NCI-H1436 treated with DMSO at 0.1 percent for 48 hours (cell line): ENCODE data around the gene DDX10.
A peak's percentile ranks its signal among the peaks of the same experiment; 100 is the strongest.
"Not testable (repeated sequence)": the region's sequence is repeated elsewhere in the genome, so short reads cannot be mapped to it uniquely, and the experiment has no call there.

Experiments used
- DNase-seq: peaks from one replicate; lab custom pipeline; 2025; lab: John Stamatoyannopoulos, UW

DDX10 gene

DNA sequence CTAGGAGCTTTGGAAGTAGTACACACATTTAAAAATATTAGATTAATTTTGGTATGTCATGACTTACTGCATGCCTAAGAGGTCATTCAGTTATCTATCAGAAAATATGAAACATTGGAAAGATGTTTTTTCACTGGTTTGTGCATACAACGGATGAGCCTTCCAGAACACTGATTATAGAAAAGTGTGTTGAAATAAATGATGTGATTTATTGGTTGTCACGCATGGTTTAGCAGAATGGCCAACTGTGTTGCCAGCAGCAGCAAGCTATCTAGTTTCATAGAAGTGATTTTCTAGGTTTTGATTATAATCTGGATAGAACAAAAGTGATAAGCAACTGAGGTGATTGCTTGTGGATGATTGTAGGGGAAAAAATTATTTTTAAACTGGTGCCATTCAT is 53.6 kb downstream of the DDX10 start:
- no peak for DNase-seq

DNA sequence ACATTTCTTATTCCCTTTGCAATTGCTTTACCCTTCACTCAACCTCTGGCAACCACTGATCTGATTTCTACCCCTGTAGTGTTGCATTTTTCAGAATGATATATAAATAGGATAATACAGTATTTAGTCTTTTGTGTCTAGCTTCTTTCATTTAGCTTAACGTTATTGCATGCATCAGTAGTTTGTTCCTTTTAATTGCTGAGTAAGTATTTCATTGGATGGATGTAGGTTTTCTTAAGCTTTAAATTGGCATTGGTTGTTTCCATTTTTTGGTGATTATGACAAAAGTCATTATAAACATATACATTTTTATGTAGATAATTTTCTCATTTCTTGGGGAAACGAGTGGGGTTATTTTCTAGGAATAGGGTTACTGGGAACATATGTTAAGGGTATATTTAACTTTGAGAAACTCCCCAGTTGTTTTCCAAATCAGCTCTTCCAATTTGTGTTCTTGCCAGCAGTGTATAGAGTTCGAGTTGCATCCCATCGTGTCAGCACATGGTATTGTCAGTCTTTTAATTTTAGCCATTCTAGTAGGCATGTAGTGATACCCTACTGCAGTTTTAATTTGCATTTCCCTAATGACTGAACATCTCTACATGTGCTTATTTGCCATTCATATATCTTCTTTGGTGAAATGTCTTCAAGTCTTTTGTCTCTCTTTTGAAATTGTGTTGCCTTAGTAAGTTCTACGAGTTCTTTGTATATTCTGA is 60.3 kb downstream of the DDX10 start:
- no peak for DNase-seq

DNA sequence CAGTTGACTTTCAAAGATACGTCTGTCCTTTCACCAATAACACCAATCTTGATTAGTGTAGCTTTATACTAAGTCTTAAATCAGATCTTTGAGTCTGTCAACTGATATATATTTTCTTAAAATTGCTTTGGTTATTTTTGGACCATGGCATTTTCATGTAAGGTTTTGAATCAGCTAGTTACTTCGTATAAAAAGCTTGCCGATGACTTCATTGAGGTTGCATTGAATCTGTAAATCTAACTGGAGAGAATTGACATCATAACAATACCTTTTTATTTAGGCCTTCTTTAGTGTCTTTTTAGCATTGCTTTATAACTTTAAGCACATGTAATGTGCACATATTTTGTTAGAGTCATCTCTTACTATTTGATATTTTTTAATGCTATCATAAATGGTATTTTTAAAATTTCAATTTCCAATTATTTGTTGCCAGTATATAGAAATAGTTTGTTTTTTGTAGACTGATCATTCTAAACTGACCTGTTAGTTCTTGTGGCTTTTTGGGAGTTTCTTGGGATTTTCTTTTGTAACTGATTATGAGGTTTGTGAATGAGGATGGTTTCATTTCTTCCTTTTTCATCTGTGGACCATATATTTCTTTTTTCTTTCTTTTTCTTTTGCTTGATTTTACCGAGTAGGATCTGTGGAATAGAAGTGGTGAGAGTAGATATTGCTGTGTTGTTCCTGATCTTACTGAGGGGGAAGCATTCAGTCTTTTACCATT is 61.4 kb downstream of the DDX10 start:
- no peak for DNase-seq

DNA sequence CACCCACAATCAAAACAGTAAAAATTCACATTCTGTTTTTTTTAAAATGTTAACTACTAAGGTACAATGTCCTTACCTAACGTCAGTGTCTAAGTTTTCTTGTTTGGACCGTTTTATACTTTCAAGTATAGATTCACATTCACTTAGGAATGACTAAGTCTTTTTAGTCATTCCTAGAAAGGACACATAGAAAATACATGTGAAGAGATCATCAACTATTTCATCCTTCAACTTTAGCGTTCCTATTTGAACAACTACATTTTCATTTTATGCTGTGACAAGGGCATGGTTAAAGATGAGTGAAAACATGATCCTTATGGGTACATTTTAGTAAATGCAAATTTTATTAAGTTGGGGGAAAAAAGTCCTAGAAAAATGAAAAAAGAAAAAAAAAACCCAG is 62.8 kb downstream of the DDX10 start:
- no peak for DNase-seq

DNA sequence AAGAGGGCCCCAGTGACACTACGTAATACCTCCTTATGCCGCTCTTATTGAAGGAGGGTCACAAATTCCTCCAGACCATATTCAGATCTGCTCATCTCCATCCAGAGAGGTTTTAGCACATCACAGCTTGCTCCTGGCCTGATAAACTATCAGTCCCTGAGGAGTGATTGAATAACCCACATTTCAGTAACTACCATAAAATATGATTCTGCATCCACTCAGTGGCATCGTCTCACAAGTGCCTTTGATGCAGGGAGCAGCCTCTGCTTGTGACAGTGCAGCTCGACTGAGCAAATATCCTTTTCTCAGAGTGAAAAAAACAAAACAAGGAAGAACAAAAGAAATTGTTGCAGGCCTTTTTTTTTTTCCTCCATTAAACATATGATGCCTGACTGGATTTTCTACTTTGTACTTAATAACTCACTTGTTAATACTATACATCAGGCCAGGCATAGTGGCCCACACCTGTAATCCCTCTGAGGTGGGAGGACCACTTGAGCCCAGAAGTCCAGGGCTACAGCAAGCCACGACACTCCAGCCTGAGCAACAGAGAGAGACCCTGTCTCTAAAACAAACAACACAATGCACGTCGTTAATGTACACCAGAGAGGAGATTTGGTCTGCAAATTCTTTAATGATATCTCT is 64.5 kb downstream of the DDX10 start:
- no peak for DNase-seq

DNA sequence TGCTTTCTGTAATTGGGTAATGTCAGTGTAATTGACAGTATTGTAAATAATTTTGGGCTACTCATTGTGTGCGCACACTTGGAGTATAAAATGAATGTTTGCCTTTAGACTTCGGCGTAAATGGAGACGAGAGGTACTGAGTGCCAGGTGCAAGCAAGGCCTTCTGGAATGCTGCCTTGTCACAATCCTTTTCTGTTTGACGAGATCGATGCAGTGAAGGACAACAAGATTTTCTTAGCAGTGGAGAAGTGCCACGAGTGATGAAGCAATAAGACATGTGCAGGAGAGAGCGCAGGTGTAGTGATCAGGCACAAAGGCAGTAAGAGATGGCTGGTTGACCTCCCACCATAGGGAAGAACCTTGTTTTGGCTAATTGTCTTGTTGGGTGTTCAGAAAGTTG is 67.5 kb downstream of the DDX10 start:
- peak; percentile 88 for DNase-seq

DNA sequence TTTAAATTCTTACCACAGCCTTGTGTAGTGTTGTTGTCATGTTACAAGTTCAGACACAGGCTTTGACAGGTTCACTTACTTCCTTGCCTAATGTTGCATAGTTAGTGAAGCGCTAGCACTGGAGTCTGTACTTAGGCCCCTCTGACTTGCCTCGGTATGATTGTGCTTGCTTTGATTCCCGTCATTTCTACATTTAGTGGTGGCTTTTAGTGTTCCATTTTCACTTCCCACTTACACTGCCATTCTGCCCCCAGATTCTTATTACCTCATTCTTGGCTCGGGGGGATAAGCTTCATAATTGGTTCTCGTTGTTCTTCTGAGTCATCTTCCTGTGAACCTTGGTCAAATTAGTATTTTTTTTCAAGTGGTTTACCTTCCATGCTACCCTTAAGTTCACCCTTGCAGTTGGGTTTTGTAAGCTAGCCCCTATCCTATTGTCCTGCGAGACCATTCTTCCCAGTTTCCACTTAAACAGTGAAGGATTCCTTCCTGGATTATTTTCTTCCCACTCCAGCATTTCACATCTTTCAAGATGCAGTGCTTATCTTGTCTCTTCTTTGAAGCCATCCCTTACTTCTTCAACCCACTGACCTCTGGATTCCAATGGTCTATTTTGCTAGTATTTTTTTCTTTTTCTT is 68.7 kb downstream of the DDX10 start:
- peak; percentile 40 for DNase-seq

DNA sequence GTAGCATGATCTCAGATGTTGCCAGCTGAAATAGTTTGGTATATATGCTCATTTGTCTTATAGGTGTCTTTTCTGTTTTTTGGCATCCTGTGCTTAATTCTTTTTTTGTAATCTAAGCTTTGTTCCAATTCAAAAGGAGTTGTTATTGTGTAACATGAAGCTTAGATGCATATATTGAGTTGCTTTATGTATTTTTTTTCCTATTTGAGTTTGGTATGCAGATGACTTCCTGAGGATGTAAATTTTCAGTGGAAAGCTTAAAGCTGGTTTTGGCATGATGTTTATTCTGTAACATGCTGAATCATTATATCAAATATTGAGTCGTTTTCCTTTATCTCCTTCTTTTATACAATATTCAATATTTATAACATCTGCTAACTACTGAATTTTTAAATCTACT is 69.4 kb downstream of the DDX10 start:
- DNase-seq, result no peak

DNA sequence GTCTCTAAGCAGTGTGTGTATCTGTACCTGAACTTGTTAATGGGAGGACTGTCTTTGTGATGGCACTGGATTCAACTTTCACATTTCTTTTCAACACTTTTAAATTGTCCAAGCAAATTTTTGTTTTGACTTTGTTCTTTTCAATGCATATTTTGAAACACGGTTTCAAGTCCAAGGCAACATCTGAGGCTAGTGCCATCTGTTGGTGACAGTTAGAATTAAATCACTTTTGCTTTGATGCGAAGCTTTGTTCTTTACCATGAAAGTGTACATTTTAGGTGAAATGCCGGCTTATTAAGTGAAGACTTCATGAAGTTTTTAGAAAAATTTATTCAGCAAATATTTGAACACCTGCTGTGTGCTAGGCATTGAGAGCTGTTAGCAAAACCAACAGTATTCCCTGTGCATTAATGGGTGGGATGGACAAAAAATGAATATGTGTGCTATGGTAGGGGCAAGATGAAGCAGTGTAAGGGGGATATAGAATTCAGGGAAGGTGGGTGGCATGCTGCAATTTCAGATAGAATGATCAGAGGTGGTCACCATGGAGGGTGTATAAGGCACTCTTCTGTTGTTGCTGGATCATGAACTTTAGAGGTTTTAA is 70.2 kb downstream of the DDX10 start:
- DNase-seq, result no peak

DNA sequence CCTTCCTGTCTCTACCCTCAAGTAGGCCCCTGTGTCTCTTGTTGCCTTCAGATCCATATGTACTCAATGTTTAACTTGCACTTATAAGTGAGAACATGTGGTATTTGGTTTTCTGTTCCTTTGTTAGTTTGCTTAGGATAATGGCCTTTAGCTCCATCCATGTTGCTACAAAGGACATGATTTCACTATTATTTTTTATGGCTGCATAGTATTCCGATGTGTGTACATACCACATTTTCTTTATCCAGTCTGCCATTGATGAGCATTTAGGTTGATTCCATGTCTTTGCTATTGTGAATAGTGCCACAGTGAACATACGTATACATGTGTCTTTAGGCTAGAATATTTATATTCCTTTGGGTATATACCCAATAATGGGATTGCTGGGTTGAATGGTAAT is 75.3 kb downstream of the DDX10 start:
- DNase-seq, result not testable (repeated sequence)

DNA sequence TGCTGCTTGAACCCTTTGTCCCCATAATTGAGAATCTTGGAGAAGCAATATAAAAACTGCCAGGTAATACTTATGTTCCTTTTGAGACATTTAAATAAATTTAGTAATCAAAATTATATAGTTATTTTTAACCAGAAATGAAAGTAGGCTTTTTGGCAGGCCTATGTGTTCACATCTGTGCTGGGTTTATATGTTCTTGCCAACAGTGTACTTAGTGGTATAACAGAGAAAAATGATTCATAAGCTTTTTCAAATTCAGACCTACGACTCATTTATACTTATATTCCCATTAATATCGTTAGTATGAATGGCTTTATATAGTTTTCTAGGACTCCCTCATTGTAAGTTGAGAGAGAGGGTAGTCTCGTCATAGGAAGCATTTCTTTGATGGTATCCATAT is 79.0 kb downstream of the DDX10 start:
- no peak for DNase-seq

DNA sequence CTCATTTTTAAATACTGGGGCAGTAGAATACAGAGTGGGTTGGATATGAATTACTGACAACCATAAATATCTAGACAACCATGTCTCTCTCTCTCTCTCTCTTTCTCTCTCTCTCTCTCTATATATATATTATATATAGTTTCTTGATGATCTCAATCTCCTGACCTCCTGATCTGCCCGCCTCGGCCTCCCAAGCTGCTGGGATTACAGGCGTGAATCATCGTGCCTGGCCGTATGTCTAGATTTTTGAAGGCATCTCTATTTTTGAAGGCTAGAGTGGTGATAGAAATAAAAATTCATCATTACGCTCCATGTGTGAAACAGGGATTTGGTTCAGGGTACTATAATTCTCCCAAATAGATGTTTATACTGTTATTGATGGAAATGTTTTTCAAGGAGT is 84.1 kb downstream of the DDX10 start:
- DNase-seq, result no peak

DNA sequence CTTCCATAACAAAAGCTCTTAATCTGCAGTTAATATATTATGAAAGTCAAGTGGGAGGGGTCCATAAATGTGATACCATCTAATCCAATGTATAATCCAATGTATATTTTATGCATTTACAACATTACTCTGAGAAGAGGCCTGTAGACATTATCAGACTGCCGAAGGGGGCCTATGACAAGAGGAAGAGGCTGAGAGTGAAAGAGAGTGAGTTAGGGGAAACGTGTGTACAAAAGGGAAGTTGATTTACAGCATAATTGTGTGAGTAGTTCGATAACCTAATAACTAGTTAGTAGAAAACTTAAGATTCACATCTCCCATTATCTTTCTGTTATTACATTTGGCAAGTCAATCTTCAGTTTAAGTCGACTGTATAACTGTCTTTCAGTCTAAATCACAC is 86.6 kb downstream of the DDX10 start:
- DNase-seq, result no peak

DNA sequence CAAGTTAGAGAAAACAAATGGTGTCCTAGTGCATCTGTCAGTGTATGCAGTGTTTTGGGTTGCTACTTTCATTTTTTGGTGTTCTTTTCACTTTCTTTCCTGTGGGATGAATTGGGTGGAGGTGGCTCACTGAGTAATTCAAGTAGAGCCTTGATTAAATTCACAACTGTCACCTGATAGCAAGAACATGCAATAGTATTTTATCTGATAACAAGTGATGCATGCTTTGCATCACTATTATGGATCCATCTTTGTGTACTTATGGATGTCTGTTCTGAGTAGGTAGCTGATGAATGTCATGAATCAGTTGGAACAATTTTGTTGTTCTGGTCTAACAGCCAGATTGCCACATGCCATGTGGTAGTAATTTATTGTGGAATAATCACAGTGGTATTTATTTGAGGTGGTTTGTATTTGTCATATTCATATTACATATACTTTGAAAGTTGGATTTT is 87.5 kb downstream of the DDX10 start:
- no peak for DNase-seq

DNA sequence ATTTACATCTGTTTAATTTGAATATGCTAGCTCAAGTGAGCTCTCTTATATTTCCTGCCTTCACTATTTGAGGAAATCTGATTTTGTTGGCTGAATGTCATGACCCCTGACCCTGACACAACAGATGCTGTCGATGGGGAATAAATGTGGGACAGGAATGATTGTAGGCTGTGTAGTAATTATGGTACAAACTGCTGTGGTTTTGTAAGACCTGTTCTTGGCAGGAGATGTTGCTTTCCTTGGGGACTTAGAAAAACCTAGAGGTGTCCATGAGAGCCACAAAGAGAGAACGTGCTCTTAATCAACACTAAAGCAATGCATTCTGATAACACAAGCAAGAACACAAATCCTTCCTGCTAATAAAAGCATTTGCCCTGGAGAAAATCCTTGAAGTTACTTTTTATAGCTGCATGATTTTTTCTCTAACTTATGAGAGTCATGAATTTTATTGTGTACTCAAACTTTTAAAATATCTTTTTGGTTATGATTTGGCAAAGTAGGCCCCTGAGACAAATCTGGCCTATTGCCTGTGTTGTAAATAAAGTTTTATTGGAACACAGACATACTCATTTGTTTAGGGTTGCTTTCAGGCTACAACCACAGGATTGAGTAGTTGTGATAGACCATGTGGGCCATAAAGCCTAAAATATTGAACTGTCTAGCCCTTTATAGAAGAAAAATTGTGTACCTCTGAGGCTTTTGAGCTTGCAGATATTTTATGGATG is 90.2 kb downstream of the DDX10 start:
- DNase-seq, result no peak

DNA sequence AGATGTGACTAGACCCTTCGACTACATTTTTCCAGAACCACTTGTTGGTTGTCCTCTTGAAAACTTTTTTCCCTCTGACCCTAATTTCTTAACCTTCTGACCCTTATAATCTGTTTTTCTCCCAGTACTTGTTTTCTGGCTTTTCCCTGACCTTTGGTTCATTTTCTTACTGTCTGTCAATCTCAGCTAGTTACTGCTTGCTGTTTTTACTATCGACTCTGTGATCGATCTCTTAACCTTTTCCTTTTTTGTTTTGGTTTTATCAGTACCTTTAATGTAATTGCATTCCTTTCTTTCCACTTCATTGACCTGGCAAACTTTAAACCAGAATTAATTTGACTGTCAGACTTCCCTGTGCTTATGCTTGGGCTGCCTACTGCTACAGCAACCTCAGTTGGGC is 92.8 kb downstream of the DDX10 start:
- no peak for DNase-seq

DNA sequence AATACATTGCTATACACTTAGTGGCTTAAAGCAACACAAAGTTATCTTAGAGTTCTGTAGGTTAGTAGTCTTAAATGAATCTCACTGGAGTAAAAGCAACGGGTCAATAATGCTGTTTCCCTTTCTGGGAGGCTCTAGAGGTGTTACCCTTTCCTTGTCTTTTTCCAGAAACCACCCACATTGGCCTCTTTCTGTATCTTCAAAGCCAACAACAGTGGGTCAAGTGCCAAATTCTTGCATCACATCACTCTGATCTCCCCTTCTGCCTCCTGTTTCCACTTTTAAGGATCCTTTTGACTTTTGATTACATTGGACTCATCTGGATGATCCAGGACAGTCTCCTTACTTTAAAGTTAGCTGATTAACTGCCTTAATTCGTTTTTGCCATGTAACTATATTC is 93.6 kb downstream of the DDX10 start:
- no peak for DNase-seq

DNA sequence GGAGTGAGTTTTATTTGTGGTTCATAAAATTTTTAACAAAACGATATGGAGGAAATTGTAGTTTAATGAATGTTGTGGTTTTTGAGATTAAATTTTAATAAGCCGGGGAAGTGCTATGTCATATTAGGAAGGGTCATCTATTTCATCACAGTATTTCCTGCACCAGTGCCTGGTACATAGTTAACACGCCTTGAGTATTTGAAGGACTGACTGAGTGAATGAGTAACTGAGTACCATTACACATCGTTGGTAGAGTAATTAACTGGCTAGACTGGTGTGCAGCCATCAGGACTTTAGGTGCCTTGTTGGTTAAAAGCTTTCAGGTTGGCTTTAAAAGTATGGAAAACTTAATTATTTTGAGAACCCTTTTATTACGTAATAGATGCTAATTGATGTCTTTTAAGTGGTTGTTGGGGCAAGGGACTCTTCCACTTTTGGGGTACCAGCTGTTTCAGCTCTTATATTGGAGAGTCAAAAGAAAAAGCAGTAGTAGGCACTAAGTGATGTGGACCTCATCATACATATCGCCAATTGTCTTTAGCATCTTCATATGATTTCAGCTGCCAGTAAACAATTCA is 101.8 kb downstream of the DDX10 start:
- DNase-seq, result no peak

DNA sequence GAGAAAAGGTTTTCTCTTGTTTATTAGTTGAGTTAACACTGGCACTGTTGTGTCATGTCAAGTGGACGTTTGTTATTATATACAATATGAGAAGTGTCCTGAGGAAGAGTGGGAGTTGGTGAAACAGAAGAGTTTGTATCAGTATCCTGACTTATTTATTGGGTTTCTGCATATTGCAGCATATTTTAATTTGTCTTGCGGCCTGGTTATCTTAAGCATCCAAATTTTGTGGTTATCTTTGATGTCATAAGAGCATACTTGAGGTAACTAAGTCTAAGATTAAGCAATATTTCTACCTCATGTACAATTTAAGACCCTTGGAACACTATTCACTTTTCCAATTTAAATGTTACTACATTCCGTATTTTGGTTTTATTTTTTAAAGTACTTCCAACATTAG is 103.5 kb downstream of the DDX10 start:
- DNase-seq, result no peak

DNA sequence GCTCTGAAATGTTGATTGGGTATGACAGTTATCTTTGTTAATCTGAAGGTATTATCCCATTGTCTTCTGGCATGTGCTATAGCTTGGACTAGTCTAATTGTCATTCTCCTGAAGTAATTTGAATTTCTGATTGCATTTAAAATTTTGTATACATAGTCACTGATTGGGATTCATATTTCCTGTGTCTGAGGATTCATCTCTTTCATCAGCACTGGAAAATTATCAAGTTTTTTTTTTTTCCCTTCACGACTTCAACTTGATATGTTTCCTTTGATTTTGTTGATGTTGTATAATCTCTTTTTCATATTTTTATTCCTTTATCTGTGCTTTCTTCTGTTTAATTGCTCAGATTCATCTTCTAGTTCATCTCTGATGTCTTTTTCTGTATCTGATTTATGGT is 104.1 kb downstream of the DDX10 start:
- no peak for DNase-seq

DNA sequence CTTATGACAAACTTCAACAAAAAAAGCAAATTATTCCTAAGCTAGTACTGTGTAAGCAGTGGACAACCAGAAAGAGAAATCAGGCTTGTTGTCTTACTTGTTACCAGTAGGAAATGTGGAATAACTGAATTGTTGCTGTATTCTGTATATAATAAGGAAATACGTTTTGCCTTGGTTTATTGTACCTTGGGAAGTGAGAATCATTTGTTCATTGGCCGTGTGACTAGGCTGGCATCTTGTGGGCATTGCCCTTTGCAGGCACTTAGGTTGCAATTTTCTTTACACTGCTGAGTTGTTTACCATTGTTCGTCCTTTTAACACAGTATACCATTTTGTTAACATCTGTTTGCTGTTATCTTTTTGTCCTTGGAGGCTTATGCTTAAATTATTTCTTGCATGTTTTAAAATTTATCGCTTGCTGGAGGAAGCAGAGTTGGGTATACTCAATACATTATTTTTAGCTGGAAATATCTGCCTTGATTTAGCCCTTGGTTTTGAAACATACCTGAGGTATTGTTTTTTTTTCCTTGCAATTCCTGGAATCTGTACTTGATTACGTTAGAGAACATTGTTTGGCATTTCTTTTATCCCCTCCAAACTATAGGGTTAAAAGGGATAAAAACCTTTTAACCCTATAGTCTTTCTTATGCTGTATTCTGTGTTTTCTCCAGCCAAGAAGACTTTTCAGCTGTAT is 109.3 kb downstream of the DDX10 start:
- no peak for DNase-seq
